Liver (tissue), 3 donors: ENCODE data around the gene TGIF1.

Experiments used
- CTCF ChIP-seq: fragments of 150-350 bp; IDR thresholded peaks from 2 replicates; pipeline ENCODE4 v1.5.1; 2017; ENCODE audit warnings: improper control_type of control experiment, low read depth, low read length; ENCODE audit not compliant: missing input control
- JUND ChIP-seq, 2 donors: IDR thresholded peaks; 2 replicates each; pipeline ENCODE4 v1.6.1; 2016; ENCODE audit warnings: antibody characterized with exemption in 2 of 2
- TAF1 ChIP-seq: conservative IDR thresholded peaks from 2 replicates; pipeline ENCODE4 v1.6.1; 2016; ENCODE audit warnings: antibody characterized with exemption, mild to moderate bottlenecking
- TF ChIP-seq, protein P1 (sequence below): IDR thresholded peaks from 2 replicates; pipeline ENCODE4 v1.6.1; 2016; ENCODE audit warnings: antibody characterized with exemption, mild to moderate bottlenecking
- donor health status: healthy.
- donor health status: healthy.

- TF ChIP-seq, protein P1, sequence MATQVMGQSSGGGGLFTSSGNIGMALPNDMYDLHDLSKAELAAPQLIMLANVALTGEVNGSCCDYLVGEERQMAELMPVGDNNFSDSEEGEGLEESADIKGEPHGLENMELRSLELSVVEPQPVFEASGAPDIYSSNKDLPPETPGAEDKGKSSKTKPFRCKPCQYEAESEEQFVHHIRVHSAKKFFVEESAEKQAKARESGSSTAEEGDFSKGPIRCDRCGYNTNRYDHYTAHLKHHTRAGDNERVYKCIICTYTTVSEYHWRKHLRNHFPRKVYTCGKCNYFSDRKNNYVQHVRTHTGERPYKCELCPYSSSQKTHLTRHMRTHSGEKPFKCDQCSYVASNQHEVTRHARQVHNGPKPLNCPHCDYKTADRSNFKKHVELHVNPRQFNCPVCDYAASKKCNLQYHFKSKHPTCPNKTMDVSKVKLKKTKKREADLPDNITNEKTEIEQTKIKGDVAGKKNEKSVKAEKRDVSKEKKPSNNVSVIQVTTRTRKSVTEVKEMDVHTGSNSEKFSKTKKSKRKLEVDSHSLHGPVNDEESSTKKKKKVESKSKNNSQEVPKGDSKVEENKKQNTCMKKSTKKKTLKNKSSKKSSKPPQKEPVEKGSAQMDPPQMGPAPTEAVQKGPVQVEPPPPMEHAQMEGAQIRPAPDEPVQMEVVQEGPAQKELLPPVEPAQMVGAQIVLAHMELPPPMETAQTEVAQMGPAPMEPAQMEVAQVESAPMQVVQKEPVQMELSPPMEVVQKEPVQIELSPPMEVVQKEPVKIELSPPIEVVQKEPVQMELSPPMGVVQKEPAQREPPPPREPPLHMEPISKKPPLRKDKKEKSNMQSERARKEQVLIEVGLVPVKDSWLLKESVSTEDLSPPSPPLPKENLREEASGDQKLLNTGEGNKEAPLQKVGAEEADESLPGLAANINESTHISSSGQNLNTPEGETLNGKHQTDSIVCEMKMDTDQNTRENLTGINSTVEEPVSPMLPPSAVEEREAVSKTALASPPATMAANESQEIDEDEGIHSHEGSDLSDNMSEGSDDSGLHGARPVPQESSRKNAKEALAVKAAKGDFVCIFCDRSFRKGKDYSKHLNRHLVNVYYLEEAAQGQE, result no peak
- TF ChIP-seq CTCF (no peak), JUND (IDR thresholded peaks at IDR 0.05) (no peak), TAF1 (no peak)
Observed at GRCh38 chr18:3498698-3499471, 48.9 kb downstream of the TGIF1 start.
